ENCODE measurements around the gene MMP14. TPM values are rescaled to one million over a fixed set of nuclear protein-coding genes. Genes with fewer than 3 reads are reported as not detected.

MMP14 gene
- total and polyA plus RNA-seq, 2 of the 13 experiments (the other 11 are each of a cell fraction or from before 2014, with no cell fraction given), result 5.2 to 9.8 TPM

GRCh38 chr14:22872033-22872832 is 35.8 kb downstream of the MMP14 start (continued):
- TF ChIP-seq ZHX1 (CRISPR knock-in tag; IDR thresholded peaks at IDR 0.05; ENCODE audit: low read depth) (no peak), ZNF772 (CRISPR knock-in tag; IDR thresholded peaks at IDR 0.05) (no peak), KAT2B (IDR thresholded peaks at IDR 0.05; ENCODE audit: borderline replicate concordance, low read depth, low read length) (no peak), ZNF646 (CRISPR knock-in tag; IDR thresholded peaks at IDR 0.05) (no peak), CEBPB (IDR thresholded peaks at IDR 0.05; ENCODE audit: borderline replicate concordance, low read depth, low read length) (no peak), ZNF337 (CRISPR knock-in tag; IDR thresholded peaks at IDR 0.05; ENCODE audit: borderline replicate concordance, low read depth) (no peak), TEAD3 (CRISPR knock-in tag; optimal IDR thresholded peaks at IDR 0.05; ENCODE audit: borderline replicate concordance) (peak; percentile 52), FOXO1 (CRISPR knock-in tag; IDR thresholded peaks at IDR 0.05) (no peak; the same call in 1 of the 2 replicates), SSRP1 (CRISPR knock-in tag; IDR thresholded peaks at IDR 0.05) (no peak), ZNF383 (CRISPR knock-in tag; IDR thresholded peaks at IDR 0.05; ENCODE audit: borderline replicate concordance) (no peak)
- TF ChIP-seq, protein P1, sequence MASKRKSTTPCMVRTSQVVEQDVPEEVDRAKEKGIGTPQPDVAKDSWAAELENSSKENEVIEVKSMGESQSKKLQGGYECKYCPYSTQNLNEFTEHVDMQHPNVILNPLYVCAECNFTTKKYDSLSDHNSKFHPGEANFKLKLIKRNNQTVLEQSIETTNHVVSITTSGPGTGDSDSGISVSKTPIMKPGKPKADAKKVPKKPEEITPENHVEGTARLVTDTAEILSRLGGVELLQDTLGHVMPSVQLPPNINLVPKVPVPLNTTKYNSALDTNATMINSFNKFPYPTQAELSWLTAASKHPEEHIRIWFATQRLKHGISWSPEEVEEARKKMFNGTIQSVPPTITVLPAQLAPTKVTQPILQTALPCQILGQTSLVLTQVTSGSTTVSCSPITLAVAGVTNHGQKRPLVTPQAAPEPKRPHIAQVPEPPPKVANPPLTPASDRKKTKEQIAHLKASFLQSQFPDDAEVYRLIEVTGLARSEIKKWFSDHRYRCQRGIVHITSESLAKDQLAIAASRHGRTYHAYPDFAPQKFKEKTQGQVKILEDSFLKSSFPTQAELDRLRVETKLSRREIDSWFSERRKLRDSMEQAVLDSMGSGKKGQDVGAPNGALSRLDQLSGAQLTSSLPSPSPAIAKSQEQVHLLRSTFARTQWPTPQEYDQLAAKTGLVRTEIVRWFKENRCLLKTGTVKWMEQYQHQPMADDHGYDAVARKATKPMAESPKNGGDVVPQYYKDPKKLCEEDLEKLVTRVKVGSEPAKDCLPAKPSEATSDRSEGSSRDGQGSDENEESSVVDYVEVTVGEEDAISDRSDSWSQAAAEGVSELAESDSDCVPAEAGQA (IDR thresholded peaks at IDR 0.05; ENCODE audit: low read depth), result 0 out of 2 replicates have a peak, but pooled peaks have one; percentile 43
- TF ChIP-seq, protein P1 (CRISPR knock-in tag; IDR thresholded peaks at IDR 0.05; ENCODE audit: borderline replicate concordance), result 0 out of 2 replicates have a peak, but pooled peaks have one; percentile 14
